A549 (cell line): ENCODE results near the gene LMBR1. TPM values are rescaled to one million over a fixed set of nuclear protein-coding genes. Genes with fewer than 3 reads are reported as not detected.

Experiments used
- ATAC-seq, 2 experiments: fragments of 200-7000 bp in 1 of 2; fragments of >200 bp in 1 of 2; cut with Nextera tagmentation in 1 of 2; cut with Tn5 transposase in 1 of 2; 3 replicates each; pipeline versions ENCODE4 v1.8.0 to v1.9.1; 2018 to 2020; ENCODE audit warnings: mild to moderate bottlenecking in 1 of 2, moderate library complexity in 1 of 2
- CTCF ChIA-PET: fragments of 300-600 bp; sonication (Branson Sonifier 250); formaldehyde crosslinking; extraction: SDS; loops from one replicate; lab custom pipeline; 2021; ENCODE audit warnings: antibody characterized with exemption, inconsistent platforms; lab: Yijun Ruan, JAX
- POLR2A ChIA-PET: fragments of 350-600 bp; formaldehyde crosslinking; extraction: SDS; loops from one replicate; lab custom pipeline; 2021; ENCODE audit warnings: antibody characterized with exemption, inconsistent platforms; lab: Yijun Ruan, JAX
- DNase-seq, 2 experiments: peaks; one replicate each; pipeline versions ENCODE4 v3.0.0 to v3.0.0-alpha.2; 2011 to 2016; ENCODE audit warnings: low read depth in 1 of 2, low spot score in 1 of 2
- FAIRE-seq: peaks from 2 replicates; lab custom pipeline; 2011; peaks lifted over from hg19 to GRCh38; lab: Jason Lieb, UNC
- H3K27ac ChIP-seq, 2 experiments: fragments of >200 bp; sonication (Bioruptor Twin); formaldehyde crosslinking; 3 replicates each; pipeline ENCODE4 v1.5.1; 2016 to 2017
- H3K4me1 ChIP-seq: fragments of >200 bp; sonication (Bioruptor Twin); formaldehyde crosslinking; 3 replicates; pipeline ENCODE4 v1.6.1; 2016
- H3K4me2 ChIP-seq: fragments of >200 bp; sonication (Bioruptor Twin); formaldehyde crosslinking; 3 replicates; pipeline ENCODE4 v1.6.1; 2016
- H3K4me3 ChIP-seq: fragments of >200 bp; sonication (Bioruptor Twin); formaldehyde crosslinking; 3 replicates; pipeline ENCODE4 v1.5.1; 2016
- H3K9me3 ChIP-seq: fragments of >200 bp; sonication (Bioruptor Twin); formaldehyde crosslinking; 3 replicates; pipeline ENCODE4 v1.6.1; 2016
- ATOH8 ChIP-seq: fragments of 250-450 bp; sonication (Bioruptor Pico); IDR thresholded peaks from 2 replicates; pipeline ENCODE4 v1.5.0; 2020; ENCODE audit warnings: low read depth, mild to moderate bottlenecking, moderate library complexity
- BHLHE40 ChIP-seq: IDR thresholded peaks from 2 replicates; pipeline ENCODE4 v1.6.1; 2012; ENCODE audit warnings: low read depth, low read length, inconsistent platforms
- CBX2 ChIP-seq: fragments of 200-600 bp; sonication (generic); IDR thresholded peaks from 2 replicates; pipeline ENCODE4 v1.6.1; 2016; ENCODE audit warnings: low read depth, mild to moderate bottlenecking, borderline replicate concordance
- CTCF ChIP-seq: fragments of >200 bp; sonication (Bioruptor Twin); formaldehyde crosslinking; IDR thresholded peaks from 3 replicates; pipeline ENCODE4 v1.5.1; 2016
- FOSL2 ChIP-seq, 2 experiments: fragments of 450-650 bp in 1 of 2; fragments of >200 bp in 1 of 2; sonication (Bioruptor Twin) in 1 of 2; formaldehyde crosslinking; IDR thresholded peaks; 2 replicates each; pipeline versions ENCODE4 v1.5.0 to v1.6.1; 2016 to 2020; ENCODE audit warnings: mild to moderate bottlenecking in 1 of 2, moderate library complexity in 1 of 2
- HOXA7 ChIP-seq: fragments of 250-450 bp; sonication (Bioruptor Pico); IDR thresholded peaks from 2 replicates; pipeline ENCODE4 v1.5.0; 2020; ENCODE audit warnings: mild to moderate bottlenecking, moderate library complexity
- KDM1A ChIP-seq: fragments of 200-600 bp; sonication (generic); IDR thresholded peaks from 2 replicates; pipeline ENCODE4 v1.6.1; 2016; ENCODE audit warnings: low read depth, mild to moderate bottlenecking
- MAFK ChIP-seq: fragments of 450-650 bp; IDR thresholded peaks from 2 replicates; pipeline ENCODE4 v1.6.1; 2014; ENCODE audit not compliant: partially characterized antibody
- NPAS2 ChIP-seq: fragments of 250-450 bp; sonication (Bioruptor Pico); IDR thresholded peaks from 2 replicates; pipeline ENCODE4 v1.8.0; 2022; ENCODE audit warnings: mild to moderate bottlenecking, moderate library complexity, borderline replicate concordance
- NR3C1 ChIP-seq: fragments of >200 bp; sonication (Bioruptor Twin); formaldehyde crosslinking; IDR thresholded peaks from 3 replicates; pipeline ENCODE4 v1.6.1; 2017
- PBX3 ChIP-seq: IDR thresholded peaks from 2 replicates; pipeline ENCODE4 v1.6.1; 2012
- RCOR1 ChIP-seq: fragments of 150-350 bp; IDR thresholded peaks from 2 replicates; pipeline ENCODE4 v1.6.1; 2014; ENCODE audit warnings: antibody characterized with exemption, low read length, low read depth
- RNF2 ChIP-seq: fragments of 200-600 bp; sonication (generic); IDR thresholded peaks from 2 replicates; pipeline ENCODE4 v1.6.1; 2016; ENCODE audit warnings: low read depth, mild to moderate bottlenecking, antibody characterized with exemption, moderate library complexity, borderline replicate concordance
- TFCP2L1 ChIP-seq: fragments of 250-450 bp; sonication (Bioruptor Pico); IDR thresholded peaks from 2 replicates; pipeline ENCODE4 v1.5.0; 2021; ENCODE audit warnings: mild to moderate bottlenecking
- ZSCAN20 ChIP-seq: fragments of 250-450 bp; sonication (Bioruptor Pico); IDR thresholded peaks from 2 replicates; pipeline ENCODE4 v1.8.0; 2022; ENCODE audit warnings: mild to moderate bottlenecking, moderate library complexity
- WGBS: methylation state at CpG from one replicate; pipeline ENCODE4 v1.1.6; 2017; ENCODE audit errors: missing lambda C conversion rate; 5-methylcytosine and 5-hydroxymethylcytosine counted together
- polyA plus RNA-seq, 4 experiments: library from polyadenylated mRNA; depleted of rRNA in 3 of 4; stranded (reverse); fragments of >200 nt; fragmentation: RNase III in 1 of 4; extraction: RNeasy Plus Mini Kit Qiagen cat#74134 plus additional on column Dnase treatment in 1 of 4; gene quantifications; 2 replicates in 3 of 4; 3 replicates in 1 of 4; pipeline ENCODE4 v1.2.3, GENCODE V29; 2011 to 2017

LMBR1 gene
- polyA plus RNA-seq, 2 of the 4 experiments (the other 2 are of a cell fraction) = 33.2 to 42.3 TPM

GRCh38 chr7:156654511-156655234 lies 238.3 kb downstream of the LMBR1 start (continued):
- TF ChIP-seq BHLHE40 (no peak), KDM1A (no peak), TFCP2L1 (CRISPR knock-in tag) (no peak)
- TF ChIP-seq, all 56 proteins: peak for 0

GRCh38 chr7:156652886-156653568 lies 240.0 kb downstream of the LMBR1 start:
- no peak overlapping the region for H3K4me2 ChIP-seq
- POLR2A ChIA-PET = no interaction called here
- no peak overlapping the region for H3K27ac ChIP-seq
- ATAC-seq (no peak), FAIRE-seq (no peak), DNase-seq (no peak)
- H3K4me3 ChIP-seq = no peak overlapping the region
- H3K9me3 ChIP-seq = peaks cover 15% of the 10 kb centered on the region
- no peaks in the 10 kb centered on the region for H3K4me1 ChIP-seq
- CTCF ChIA-PET = interaction anchor here (0.9 to 1.9 kb wide), 2 partner anchors 18 to 847 kb away, joined by 4 read pairs; no protein-coding TSS in a partner anchor
- 88% methylated on average over 8 of the region's 8 CpGs for WGBS
- TF ChIP-seq CTCF = no peak
- no peak for TF ChIP-seq MAFK
- no peak for TF ChIP-seq NPAS2
- no peak for TF ChIP-seq ATOH8 (CRISPR knock-in tag)
- TF ChIP-seq TFCP2L1 (CRISPR knock-in tag) = no peak
- TF ChIP-seq RCOR1 = no peak

GRCh38 chr7:156651474-156651873 lies 241.5 kb downstream of the LMBR1 start:
- H3K4me3 ChIP-seq = no peak overlapping the region
- H3K9me3 ChIP-seq = peaks cover 15% of the 10 kb centered on the region
- no peaks in the 10 kb centered on the region for H3K4me1 ChIP-seq
- FAIRE-seq (no peak), ATAC-seq (no peak), DNase-seq (no peak)
- WGBS = 83% methylated on average over 4 of the region's 4 CpGs
- POLR2A ChIA-PET = no interaction called here
- CTCF ChIA-PET = interaction anchor here (0.5 kb wide), 1 partner anchor 318 kb away, joined by 4 read pairs; no protein-coding TSS in a partner anchor
- no peak overlapping the region for H3K27ac ChIP-seq
- no peak for TF ChIP-seq HOXA7 (CRISPR knock-in tag)
- no peak for TF ChIP-seq BHLHE40
- TF ChIP-seq RCOR1 = no peak
- TF ChIP-seq ZSCAN20 (CRISPR knock-in tag) = no peak
- TF ChIP-seq ATOH8 (CRISPR knock-in tag) = no peak
- no peak for TF ChIP-seq CBX2
- no peak for TF ChIP-seq NR3C1
- no peak for TF ChIP-seq FOSL2 (IDR thresholded peaks at IDR 0.05)
- no peak for TF ChIP-seq FOSL2 (CRISPR knock-in tag; IDR thresholded peaks at IDR 0.05)
- TF ChIP-seq RNF2 = no peak
- no peak for TF ChIP-seq PBX3
- no peak overlapping the region for H3K4me2 ChIP-seq
